ENCODE data around the gene YIPF4.

DNA sequence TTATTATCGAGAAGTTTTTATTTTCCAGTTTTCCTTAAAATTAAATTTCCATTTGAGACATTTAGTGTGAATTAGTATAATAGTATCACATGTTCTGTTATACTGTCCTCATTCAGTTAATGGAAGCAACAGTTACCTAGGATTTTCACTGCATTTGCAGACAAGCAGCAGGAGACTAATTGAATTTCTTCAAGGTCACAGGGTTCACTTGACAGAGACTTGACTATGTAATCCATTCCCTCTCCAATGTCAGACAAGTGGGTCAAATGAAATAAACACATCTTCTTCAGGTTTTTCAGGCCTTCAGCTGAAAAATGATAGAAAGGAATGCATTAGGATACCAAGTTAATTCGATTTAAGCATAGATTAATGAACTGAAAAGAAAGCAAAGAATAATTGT lies 39.7 kb upstream of the YIPF4 start:
- TF ChIP-seq, protein P1, sequence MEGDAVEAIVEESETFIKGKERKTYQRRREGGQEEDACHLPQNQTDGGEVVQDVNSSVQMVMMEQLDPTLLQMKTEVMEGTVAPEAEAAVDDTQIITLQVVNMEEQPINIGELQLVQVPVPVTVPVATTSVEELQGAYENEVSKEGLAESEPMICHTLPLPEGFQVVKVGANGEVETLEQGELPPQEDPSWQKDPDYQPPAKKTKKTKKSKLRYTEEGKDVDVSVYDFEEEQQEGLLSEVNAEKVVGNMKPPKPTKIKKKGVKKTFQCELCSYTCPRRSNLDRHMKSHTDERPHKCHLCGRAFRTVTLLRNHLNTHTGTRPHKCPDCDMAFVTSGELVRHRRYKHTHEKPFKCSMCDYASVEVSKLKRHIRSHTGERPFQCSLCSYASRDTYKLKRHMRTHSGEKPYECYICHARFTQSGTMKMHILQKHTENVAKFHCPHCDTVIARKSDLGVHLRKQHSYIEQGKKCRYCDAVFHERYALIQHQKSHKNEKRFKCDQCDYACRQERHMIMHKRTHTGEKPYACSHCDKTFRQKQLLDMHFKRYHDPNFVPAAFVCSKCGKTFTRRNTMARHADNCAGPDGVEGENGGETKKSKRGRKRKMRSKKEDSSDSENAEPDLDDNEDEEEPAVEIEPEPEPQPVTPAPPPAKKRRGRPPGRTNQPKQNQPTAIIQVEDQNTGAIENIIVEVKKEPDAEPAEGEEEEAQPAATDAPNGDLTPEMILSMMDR (conservative IDR thresholded peaks at IDR 0.05): no peak
- no peak for TF ChIP-seq ZFX (IDR thresholded peaks at IDR 0.05)
